ENCODE results near the gene AGAP5. TPM values are rescaled to one million over a fixed set of nuclear protein-coding genes. Genes with fewer than 3 reads are reported as not detected.
"Not testable (repeated sequence)": the region's sequence is repeated elsewhere in the genome, so short reads cannot be mapped to it uniquely, and the experiment has no call there.

AGAP5 gene
- total and polyA plus RNA-seq, 7 donors: 1.4 to 3.6 (median 2.3) TPM

- 45 to 75% (median 65%) methylated on average over 1 of the region's 1 CpG for WGBS, 3 donors
- intact Hi-C loops (cut with DNase I); H3K27me3 ChIP-seq (ENCODE audit: insufficient read depth in 3 of 3, low read length in 2 of 3); H3K27ac ChIP-seq; H3K4me1 ChIP-seq; ATAC-seq; H3K4me3 ChIP-seq; DNase-seq; H3K9me3 ChIP-seq: not testable (repeated sequence)
- peaks cover 0 to 34% of the 10 kb centered on the region in 2 donors for H3K36me3 ChIP-seq (ENCODE audit: insufficient read depth in 1 of 2, low read depth in 1 of 2)
These were observed 7.7 kb upstream of the AGAP5 start for GRCh38 chr10:73705506-73706072.

- H3K9me3 ChIP-seq; DNase-seq; H3K27ac ChIP-seq; H3K27me3 ChIP-seq (ENCODE audit: insufficient read depth in 3 of 3, low read length in 2 of 3); H3K4me1 ChIP-seq; H3K4me3 ChIP-seq; ATAC-seq; intact Hi-C loops (cut with DNase I): not testable (repeated sequence)
- H3K36me3 ChIP-seq (ENCODE audit: insufficient read depth in 1 of 2, low read depth in 1 of 2): peaks cover 0 to 28% of the 10 kb centered on the region in 2 donors
These were observed 6.0 kb upstream of the AGAP5 start for GRCh38 chr10:73703924-73704323.

- DNase-seq; H3K4me1 ChIP-seq; H3K27me3 ChIP-seq (ENCODE audit: insufficient read depth in 3 of 3, low read length in 2 of 3); intact Hi-C loops (cut with DNase I); H3K4me3 ChIP-seq; ATAC-seq; H3K9me3 ChIP-seq; H3K27ac ChIP-seq: not testable (repeated sequence)
- H3K36me3 ChIP-seq (ENCODE audit: insufficient read depth in 1 of 2, low read depth in 1 of 2): peaks cover 0 to 31% of the 10 kb centered on the region in 2 donors
- WGBS, 3 donors: 70 to 84% (median 82%) methylated on average over 2 of the region's 2 CpGs
These were observed 910 bp upstream of the AGAP5 start for GRCh38 chr10:73698819-73699218.

- ATAC-seq; intact Hi-C loops (cut with DNase I): not testable (repeated sequence)
These were observed 2.6 kb downstream of the AGAP5 start for GRCh38 chr10:73695302-73695701.

GRCh38 chr10:73690755-73691154, 7.2 kb downstream of the AGAP5 start:
- H3K27me3 ChIP-seq (ENCODE audit: insufficient read depth in 3 of 3, low read length in 2 of 3); ATAC-seq; H3K4me1 ChIP-seq; H3K9me3 ChIP-seq; DNase-seq; H3K4me3 ChIP-seq; H3K27ac ChIP-seq; intact Hi-C loops (cut with DNase I): not testable (repeated sequence)
- H3K36me3 ChIP-seq (ENCODE audit: insufficient read depth in 1 of 2, low read depth in 1 of 2): peaks cover 0 to 24% of the 10 kb centered on the region in 2 donors
- 87 to 91% (median 90%) methylated on average over 6 of the region's 6 CpGs for WGBS, 3 donors

More at GRCh38 chr10:73695302-73695701, 2.6 kb downstream of the AGAP5 start:
- not testable (repeated sequence) for H3K27me3 ChIP-seq (ENCODE audit: insufficient read depth in 3 of 3, low read length in 2 of 3); H3K27ac ChIP-seq; H3K4me3 ChIP-seq; H3K4me1 ChIP-seq; H3K9me3 ChIP-seq; DNase-seq
- H3K36me3 ChIP-seq (ENCODE audit: insufficient read depth in 1 of 2, low read depth in 1 of 2): peaks cover 0 to 34% of the 10 kb centered on the region in 2 donors

GRCh38 chr10:73689596-73689995, 8.3 kb downstream of the AGAP5 start:
- H3K4me3 ChIP-seq; intact Hi-C loops (cut with DNase I); DNase-seq; H3K27me3 ChIP-seq (ENCODE audit: insufficient read depth in 3 of 3, low read length in 2 of 3); ATAC-seq; H3K27ac ChIP-seq; H3K4me1 ChIP-seq; H3K9me3 ChIP-seq: not testable (repeated sequence)
- 96 to 98% (median 98%) methylated on average over 10 to 26 of the region's 28 CpGs for WGBS, 3 donors
- H3K36me3 ChIP-seq (ENCODE audit: insufficient read depth in 1 of 2, low read depth in 1 of 2): peaks cover 0 to 26% of the 10 kb centered on the region in 2 donors

- H3K27ac ChIP-seq; H3K4me1 ChIP-seq; H3K9me3 ChIP-seq; H3K27me3 ChIP-seq (ENCODE audit: insufficient read depth in 3 of 3, low read length in 2 of 3); DNase-seq; ATAC-seq; H3K4me3 ChIP-seq; intact Hi-C loops (cut with DNase I): not testable (repeated sequence)
- 89 to 98% (median 90%) methylated on average over 1 of the region's 1 CpG for WGBS, 3 donors
- H3K36me3 ChIP-seq (ENCODE audit: insufficient read depth in 1 of 2, low read depth in 1 of 2): peaks cover 0 to 14% of the 10 kb centered on the region in 2 donors
These were observed 10.3 kb downstream of the AGAP5 start for GRCh38 chr10:73687641-73688040.

GRCh38 chr10:73674546-73674945, 23.4 kb downstream of the AGAP5 start:
- H3K27ac ChIP-seq: peak overlapping the region; percentile 30
- DNase-seq: peak; percentile 51 to 80
- H3K9me3 ChIP-seq; ATAC-seq; H3K36me3 ChIP-seq (ENCODE audit: insufficient read depth in 1 of 2, low read depth in 1 of 2); H3K4me1 ChIP-seq; H3K4me3 ChIP-seq; intact Hi-C loops (cut with DNase I); H3K27me3 ChIP-seq (ENCODE audit: insufficient read depth in 3 of 3, low read length in 2 of 3): not testable (repeated sequence)
- 20 to 26% methylated on average over 6 to 11 of the region's 20 CpGs; no CpG with 5 or more reads in 1 of the 3 donors for WGBS, 3 donors

- H3K36me3 ChIP-seq (ENCODE audit: insufficient read depth in 1 of 2, low read depth in 1 of 2); H3K27ac ChIP-seq; DNase-seq; H3K9me3 ChIP-seq; H3K27me3 ChIP-seq (ENCODE audit: insufficient read depth in 3 of 3, low read length in 2 of 3); intact Hi-C loops (cut with DNase I); H3K4me3 ChIP-seq; H3K4me1 ChIP-seq; ATAC-seq: not testable (repeated sequence)
- WGBS, 3 donors: 80 to 95% (median 85%) methylated on average over 2 to 3 of the region's 4 CpGs
These were observed 29.5 kb downstream of the AGAP5 start for GRCh38 chr10:73668378-73668777.

- H3K36me3 ChIP-seq (ENCODE audit: insufficient read depth in 1 of 2, low read depth in 1 of 2); H3K27me3 ChIP-seq (ENCODE audit: insufficient read depth in 3 of 3, low read length in 2 of 3); ATAC-seq; DNase-seq; intact Hi-C loops (cut with DNase I); H3K9me3 ChIP-seq; H3K4me3 ChIP-seq; H3K27ac ChIP-seq; H3K4me1 ChIP-seq: not testable (repeated sequence)
- WGBS, 3 donors: 27 to 39% (median 33%) methylated on average over 4 of the region's 5 CpGs
These were observed 31.6 kb downstream of the AGAP5 start for GRCh38 chr10:73666153-73666809.

GRCh38 chr10:73665581-73665980, 32.3 kb downstream of the AGAP5 start:
- H3K36me3 ChIP-seq (ENCODE audit: insufficient read depth in 1 of 2, low read depth in 1 of 2); H3K27me3 ChIP-seq (ENCODE audit: insufficient read depth in 3 of 3, low read length in 2 of 3); H3K9me3 ChIP-seq; intact Hi-C loops (cut with DNase I); DNase-seq; H3K4me3 ChIP-seq; ATAC-seq; H3K4me1 ChIP-seq: not testable (repeated sequence)
- peak overlapping the region; percentile 4 for H3K27ac ChIP-seq
- 76 to 92% (median 91%) methylated on average over 3 of the region's 3 CpGs for WGBS, 3 donors

All from psoas muscle (tissue), 8 donors.